HCT116 (cell line): ENCODE data around the gene MEIS2. TPM values are rescaled to one million over a fixed set of nuclear protein-coding genes. Genes with fewer than 3 reads are reported as not detected.

ENCODE experiments used
- ATAC-seq: fragments of 200-7000 bp; cut with Tn5 transposase; 2 replicates; pipeline ENCODE4 v1.9.1; 2020; ENCODE audit warnings: mild to moderate bottlenecking, moderate library complexity
- BruUV-seq: library from RNA; stranded (reverse); fragments of 400-500 nt; replicated peaks from 2 replicates; lab custom pipeline; 2021; lab: Mats Ljungman, UMichigan
- CTCF ChIA-PET: fragments of 300-600 bp; sonication (Branson Sonifier 250); formaldehyde crosslinking; loops from one replicate; lab custom pipeline; 2021; ENCODE audit warnings: antibody characterized with exemption; lab: Charles Lee
- POLR2A ChIA-PET: fragments of 300-600, 350-600 bp; sonication (Branson Sonifier 250); formaldehyde crosslinking; loops from one replicate; lab custom pipeline; 2021; ENCODE audit warnings: antibody characterized with exemption; lab: Charles Lee
- RAD21 ChIA-PET, 2 experiments: fragments of 300-600 bp; sonication (Branson Sonifier 250); formaldehyde crosslinking; loops; one replicate each; lab custom pipeline; 2023; ENCODE audit warnings: low total read pairs in 2 of 2; ENCODE audit not compliant: uncharacterized antibody in 2 of 2, unreplicated experiment in 2 of 2, low non-redundant PET in 1 of 2; lab: Charles Lee
- DNase-seq: peaks from one replicate; pipeline ENCODE4 v3.0.0-alpha.2; 2010; ENCODE audit warnings: low read depth, low spot score
- H2AFZ ChIP-seq: fragments of 200-600 bp; shearing (Covaris generic), sonication (generic); 2 replicates; pipeline ENCODE4 v1.6.1; 2017; ENCODE audit warnings: low read depth, mixed run types, mixed read lengths, antibody characterized with exemption, low read length; ENCODE audit not compliant: poor library complexity, severe bottlenecking
- H3K27ac ChIP-seq: 2 replicates; pipeline ENCODE4 v1.5.1; 2012; ENCODE audit warnings: low read depth, low read length
- H3K27me3 ChIP-seq: fragments of 200-600 bp; sonication (generic); 2 replicates; pipeline ENCODE4 v1.6.1; 2016; ENCODE audit warnings: mixed run types, low read length, mixed read lengths; ENCODE audit not compliant: insufficient read depth
- H3K36me3 ChIP-seq, 2 experiments: fragments of 200-500 bp in 1 of 2; fragments of 200-600 bp in 1 of 2; sonication (Bioruptor generic) in 1 of 2; sonication (generic) in 1 of 2; 2 replicates each; pipeline versions ENCODE4 v1.5.1 to v1.6.1; 2014 to 2016; ENCODE audit warnings: low read length in 2 of 2, inconsistent platforms in 1 of 2, mixed read lengths in 1 of 2, mixed run types in 1 of 2; ENCODE audit not compliant: insufficient read depth in 2 of 2, control insufficient read depth in 1 of 2
- H3K4me1 ChIP-seq, 2 experiments: fragments of 200-600 bp in 1 of 2; sonication (generic) in 1 of 2; 2 replicates each; pipeline versions ENCODE4 v1.5.1 to v1.6.1; 2012 to 2017; ENCODE audit warnings: low read length in 2 of 2, inconsistent platforms in 1 of 2, mild to moderate bottlenecking in 1 of 2, mixed read lengths in 1 of 2, mixed run types in 1 of 2, moderate library complexity in 1 of 2; ENCODE audit not compliant: insufficient read depth in 2 of 2, control insufficient read depth in 1 of 2
- H3K4me2 ChIP-seq: fragments of 200-600 bp; sonication (generic); 2 replicates; pipeline ENCODE4 v1.6.1; 2017; ENCODE audit warnings: mixed run types, low read length, mixed read lengths
- H3K4me3 ChIP-seq, 2 experiments: fragments of 200-600 bp in 1 of 2; sonication (generic) in 1 of 2; replicated peaks in 1 of 2; 2 replicates each; pipeline ENCODE4 v1.5.1; 2011 to 2016; ENCODE audit warnings: low read length in 2 of 2, control low read depth in 1 of 2, low read depth in 1 of 2, mild to moderate bottlenecking in 1 of 2, mixed read lengths in 1 of 2, mixed run types in 1 of 2
- H3K79me2 ChIP-seq: fragments of 200-600 bp; sonication (generic); 2 replicates; pipeline ENCODE4 v1.6.1; 2017; ENCODE audit warnings: mild to moderate bottlenecking, mixed run types, low read length, moderate library complexity, mixed read lengths; ENCODE audit not compliant: insufficient read depth
- H3K9ac ChIP-seq: fragments of 200-600 bp; sonication (generic); 2 replicates; pipeline ENCODE4 v1.6.1; 2016; ENCODE audit warnings: low read length, mixed read lengths
- H3K9me2 ChIP-seq: fragments of 200-600 bp; sonication (generic), shearing (Covaris generic); 2 replicates; pipeline ENCODE4 v1.6.1; 2017; ENCODE audit warnings: mixed run types, mild to moderate bottlenecking, moderate library complexity; ENCODE audit not compliant: insufficient read depth
- H3K9me3 ChIP-seq, 2 experiments: fragments of 200-500 bp in 1 of 2; fragments of 200-600 bp in 1 of 2; sonication (Bioruptor generic) in 1 of 2; sonication (generic) in 1 of 2; 2 replicates each; pipeline ENCODE4 v1.6.1; 2014 to 2017; ENCODE audit warnings: low read length in 2 of 2, mixed read lengths in 2 of 2, inconsistent platforms in 1 of 2, low read depth in 1 of 2, mild to moderate bottlenecking in 1 of 2, mixed run types in 1 of 2, moderate library complexity in 1 of 2; ENCODE audit not compliant: control insufficient read depth in 1 of 2, insufficient read depth in 1 of 2
- H4K20me1 ChIP-seq: fragments of 200-600 bp; sonication (generic), shearing (Covaris generic); 2 replicates; pipeline ENCODE4 v1.6.1; 2017; ENCODE audit warnings: mixed run types, mild to moderate bottlenecking, moderate library complexity; ENCODE audit not compliant: insufficient read depth
- CEBPB ChIP-seq: IDR thresholded peaks from 2 replicates; pipeline ENCODE4 v1.6.1; 2012; ENCODE audit warnings: low read depth
- JUND ChIP-seq: IDR thresholded peaks from 2 replicates; pipeline ENCODE4 v1.6.1; 2012
- ZNF274 ChIP-seq: fragments of 200-500 bp; sonication (Bioruptor generic); IDR thresholded peaks from 2 replicates; pipeline ENCODE4 v1.6.1; 2014; ENCODE audit warnings: mild to moderate bottlenecking, low read depth, low read length, inconsistent platforms
- intact Hi-C: fragments of 100-400 bp; cut with micrococcal nuclease; formaldehyde crosslinking; loops from 2 replicates; pipeline ENCODE4 v1.10.0; 2022
- total RNA-seq: library from RNA; stranded (reverse); gene quantifications from one replicate; pipeline ENCODE4 v1.2.1, GENCODE V29; 2021; ENCODE audit not compliant: unreplicated experiment

Gene MEIS2
- total RNA-seq, 1 experiment from 2014 or later: 11.5 TPM

DNA sequence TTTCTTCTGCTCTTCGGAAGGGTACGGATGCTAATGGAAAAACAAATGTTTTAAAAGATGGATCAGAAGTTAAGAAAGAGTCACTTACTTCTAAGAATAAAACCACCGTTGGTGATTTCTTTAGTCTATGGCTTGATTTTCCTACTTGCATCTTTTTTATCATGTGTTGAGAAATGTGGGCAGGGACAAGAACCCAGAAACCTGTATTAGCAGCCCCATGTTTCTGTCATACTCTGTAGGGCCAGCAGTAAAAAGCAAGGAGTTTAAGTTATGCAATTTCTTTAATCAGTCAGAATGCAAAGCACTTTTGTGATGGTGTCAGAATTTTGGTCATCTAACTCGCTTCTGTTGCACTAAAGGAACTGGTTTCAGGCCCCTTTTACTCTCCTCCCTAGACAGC, 150.0 kb downstream of the MEIS2 start:
- no peak overlapping the region for H3K27ac ChIP-seq
- CTCF ChIA-PET: no interaction called here
- TF ChIP-seq CEBPB (no peak), ZNF274 (no peak), JUND (no peak)
- no peak overlapping the region for H2AFZ ChIP-seq
- H3K36me3 ChIP-seq: no peaks in the 10 kb centered on the region
- ATAC-seq (no peak), DNase-seq (no peak)
- H3K4me1 ChIP-seq: no peaks in the 10 kb centered on the region
- no peaks in the 10 kb centered on the region for H4K20me1 ChIP-seq
- H3K4me3 ChIP-seq: no peak overlapping the region
- no peaks in the 10 kb centered on the region for H3K79me2 ChIP-seq
- H3K9ac ChIP-seq: no peak overlapping the region
- no peaks in the 10 kb centered on the region for H3K9me3 ChIP-seq
- H3K4me2 ChIP-seq: no peak overlapping the region
- no peaks in the 10 kb centered on the region for H3K27me3 ChIP-seq
- RAD21 ChIA-PET: no interaction called here
- POLR2A ChIA-PET: no interaction called here
- BruUV-seq: no TSS peak
- no peaks in the 10 kb centered on the region; the same call in 1 of the 2 replicates for H3K9me2 ChIP-seq
- intact Hi-C loops: no loop called here

DNA sequence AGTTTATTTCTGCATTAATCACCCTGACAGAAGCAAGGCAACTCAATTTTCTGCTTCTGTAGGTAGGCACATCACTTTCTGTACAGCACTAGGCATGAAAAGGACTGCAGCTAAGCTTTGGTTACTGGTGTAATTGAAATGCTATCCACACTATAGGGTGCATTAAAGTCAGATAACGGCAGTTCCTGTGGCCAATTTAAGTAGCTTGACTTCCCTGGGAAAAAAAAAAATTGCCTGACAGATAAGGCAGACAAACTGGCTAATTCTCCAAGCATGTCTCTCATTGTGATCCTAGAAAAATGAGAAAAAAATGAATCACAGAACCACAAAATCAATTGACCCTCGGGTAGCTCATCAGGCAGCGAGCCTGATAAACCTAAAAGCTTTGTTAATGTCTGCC, 151.4 kb downstream of the MEIS2 start:
- no peaks in the 10 kb centered on the region for H4K20me1 ChIP-seq
- intact Hi-C loops: no loop called here
- no peak overlapping the region for H3K27ac ChIP-seq
- no peak for DNase-seq
- no peak overlapping the region for H3K4me3 ChIP-seq
- no peak overlapping the region for H3K9ac ChIP-seq
- no peaks in the 10 kb centered on the region; the same call in 1 of the 2 replicates for H3K9me2 ChIP-seq
- H3K9me3 ChIP-seq: no peaks in the 10 kb centered on the region
- no peaks in the 10 kb centered on the region for H3K27me3 ChIP-seq
- H2AFZ ChIP-seq: no peak overlapping the region
- TF ChIP-seq ZNF274: no peak
- CTCF ChIA-PET: no interaction called here
- POLR2A ChIA-PET: no interaction called here
- H3K4me1 ChIP-seq: no peaks in the 10 kb centered on the region
- no TSS peak for BruUV-seq
- no peaks in the 10 kb centered on the region for H3K79me2 ChIP-seq
- no peak for ATAC-seq
- no peaks in the 10 kb centered on the region for H3K36me3 ChIP-seq
- RAD21 ChIA-PET: no interaction called here
- H3K4me2 ChIP-seq: no peak overlapping the region
